ENCODE data around the gene ERCC6.

Gene ERCC6

GRCh38 chr10:49575489-49576072 is 36.7 kb upstream of the ERCC6 start:
- Histone ChIP-seq H4K20me1 (ENCODE audit: insufficient read depth, low read length, poor library complexity, severe bottlenecking) (no peaks in the 10 kb centered on the region), H3K36me3 (ENCODE audit: insufficient read depth, low read length) (no peaks in the 10 kb centered on the region), H3K4me1 (ENCODE audit: insufficient read depth, low read length, poor library complexity, severe bottlenecking) (no peaks in the 10 kb centered on the region), H3K79me2 (ENCODE audit: insufficient read depth, low read length) (no peaks in the 10 kb centered on the region), H3K4me3 (ENCODE audit: low read length, poor library complexity, severe bottlenecking) (no peak overlapping the region), H3K9ac (ENCODE audit: low read depth, low read length, poor library complexity, severe bottlenecking) (no peak overlapping the region), H3K4me2 (ENCODE audit: low read depth, low read length, poor library complexity, severe bottlenecking) (no peak overlapping the region), H3K27me3 (ENCODE audit: insufficient read depth, low read length, poor library complexity, severe bottlenecking) (no peaks in the 10 kb centered on the region), H3K9me3 (ENCODE audit: insufficient read depth, low read depth, low read length) (no peaks in the 10 kb centered on the region), H3K9me2 (replicated peaks; ENCODE audit: low read depth, low read length) (no peaks in the 10 kb centered on the region), H3F3A (ENCODE audit: low read depth) (no peaks in the 10 kb centered on the region), H2AFZ (ENCODE audit: low read length) (no peak overlapping the region)
- TF ChIP-seq CTCF (conservative IDR thresholded peaks at IDR 0.05; ENCODE audit: low read length), result no peak
- TF ChIP-seq EZH2phosphoT487 (IDR thresholded peaks at IDR 0.05; ENCODE audit: borderline replicate concordance), result no peak

DNA sequence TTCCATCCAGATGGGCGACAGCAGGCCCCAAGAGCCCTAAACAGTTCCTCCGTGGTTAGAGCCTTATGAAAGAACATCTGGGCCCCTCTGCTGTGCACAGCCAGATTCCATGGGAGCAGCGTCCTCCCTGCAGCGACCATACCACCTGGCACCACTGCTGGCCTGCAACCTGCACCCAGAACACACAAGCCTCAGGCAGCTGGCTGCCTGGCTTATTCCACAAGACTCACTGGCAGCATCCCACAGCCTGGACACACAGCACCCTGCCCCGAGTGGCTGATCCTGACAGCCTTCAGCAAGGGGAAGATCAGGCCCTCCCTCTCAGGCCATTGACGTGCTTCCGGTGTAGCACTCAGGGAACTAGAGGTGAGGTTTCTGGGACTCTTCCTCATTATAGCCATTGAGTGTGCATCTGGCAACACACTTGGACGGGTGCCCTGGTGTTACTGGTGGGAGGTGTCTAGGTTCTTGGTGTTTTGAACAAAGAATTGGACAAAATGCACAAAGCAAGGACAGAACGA is 33.7 kb upstream of the ERCC6 start:
- H3K36me3 ChIP-seq (ENCODE audit: insufficient read depth, low read length), result no peaks in the 10 kb centered on the region
- H2AFZ ChIP-seq (ENCODE audit: low read length), result no peak overlapping the region
- no peaks in the 10 kb centered on the region for H3K27me3 ChIP-seq (ENCODE audit: insufficient read depth, low read length, poor library complexity, severe bottlenecking)
- no peaks in the 10 kb centered on the region for H3F3A ChIP-seq (ENCODE audit: low read depth)
- H3K79me2 ChIP-seq (ENCODE audit: insufficient read depth, low read length), result no peaks in the 10 kb centered on the region
- no peak overlapping the region for H3K9ac ChIP-seq (ENCODE audit: low read depth, low read length, poor library complexity, severe bottlenecking)
- no peaks in the 10 kb centered on the region for H3K4me1 ChIP-seq (ENCODE audit: insufficient read depth, low read length, poor library complexity, severe bottlenecking)
- no peak overlapping the region for H3K4me3 ChIP-seq (ENCODE audit: low read length, poor library complexity, severe bottlenecking)
- no peaks in the 10 kb centered on the region for H3K9me2 ChIP-seq (replicated peaks; ENCODE audit: low read depth, low read length)
- H3K9me3 ChIP-seq (ENCODE audit: insufficient read depth, low read depth, low read length), result no peaks in the 10 kb centered on the region
- no peaks in the 10 kb centered on the region for H4K20me1 ChIP-seq (ENCODE audit: insufficient read depth, low read length, poor library complexity, severe bottlenecking)
- H3K4me2 ChIP-seq (ENCODE audit: low read depth, low read length, poor library complexity, severe bottlenecking), result no peak overlapping the region
- TF ChIP-seq EZH2phosphoT487 (IDR thresholded peaks at IDR 0.05; ENCODE audit: borderline replicate concordance), result no peak
- no peak for TF ChIP-seq CTCF (conservative IDR thresholded peaks at IDR 0.05; ENCODE audit: low read length)

- Histone ChIP-seq H3K4me3 (ENCODE audit: low read length, poor library complexity, severe bottlenecking) (no peak overlapping the region), H3K36me3 (ENCODE audit: insufficient read depth, low read length) (no peaks in the 10 kb centered on the region), H2AFZ (ENCODE audit: low read length) (no peak overlapping the region; the same call in 1 of the 2 replicates), H3K27me3 (ENCODE audit: insufficient read depth, low read length, poor library complexity, severe bottlenecking) (no peaks in the 10 kb centered on the region), H3K4me2 (ENCODE audit: low read depth, low read length, poor library complexity, severe bottlenecking) (no peak overlapping the region), H3F3A (ENCODE audit: low read depth) (no peaks in the 10 kb centered on the region), H3K9me3 (ENCODE audit: insufficient read depth, low read depth, low read length) (no peaks in the 10 kb centered on the region), H3K4me1 (ENCODE audit: insufficient read depth, low read length, poor library complexity, severe bottlenecking) (no peaks in the 10 kb centered on the region), H4K20me1 (ENCODE audit: insufficient read depth, low read length, poor library complexity, severe bottlenecking) (no peaks in the 10 kb centered on the region), H3K9me2 (replicated peaks; ENCODE audit: low read depth, low read length) (no peaks in the 10 kb centered on the region), H3K9ac (ENCODE audit: low read depth, low read length, poor library complexity, severe bottlenecking) (no peak overlapping the region), H3K79me2 (ENCODE audit: insufficient read depth, low read length) (no peaks in the 10 kb centered on the region)
- TF ChIP-seq CTCF (conservative IDR thresholded peaks at IDR 0.05; ENCODE audit: low read length) (no peak), EZH2phosphoT487 (IDR thresholded peaks at IDR 0.05; ENCODE audit: borderline replicate concordance) (no peak)
Measured at GRCh38 chr10:49571388-49571787, 32.5 kb upstream of the ERCC6 start.
